Stimulated activated CD4-positive, alpha-beta T cell treated with anti-CD3 and anti-CD28 coated beads, Interleukin-1b, Interleukin-23, amount 100 ng/mL, for 48 hours (primary cell): ENCODE results near the gene TRIM10.
"Not testable (repeated sequence)": the region's sequence is repeated elsewhere in the genome, so short reads cannot be mapped to it uniquely, and the experiment has no call there.

Experiments
- DNase-seq: peaks from one replicate; pipeline ENCODE4 v3.0.0-alpha.2; 2020

Gene TRIM10

GRCh38 chr6:30171677-30172471, 10.9 kb upstream of the TRIM10 start:
- no peak for DNase-seq

- DNase-seq, result no peak
Observed at GRCh38 chr6:30169658-30170614, 8.9 kb upstream of the TRIM10 start.

- no peak for DNase-seq
Observed at GRCh38 chr6:30168741-30169140, 7.7 kb upstream of the TRIM10 start.

GRCh38 chr6:30167101-30167500, 6.1 kb upstream of the TRIM10 start:
- no peak for DNase-seq

DNA sequence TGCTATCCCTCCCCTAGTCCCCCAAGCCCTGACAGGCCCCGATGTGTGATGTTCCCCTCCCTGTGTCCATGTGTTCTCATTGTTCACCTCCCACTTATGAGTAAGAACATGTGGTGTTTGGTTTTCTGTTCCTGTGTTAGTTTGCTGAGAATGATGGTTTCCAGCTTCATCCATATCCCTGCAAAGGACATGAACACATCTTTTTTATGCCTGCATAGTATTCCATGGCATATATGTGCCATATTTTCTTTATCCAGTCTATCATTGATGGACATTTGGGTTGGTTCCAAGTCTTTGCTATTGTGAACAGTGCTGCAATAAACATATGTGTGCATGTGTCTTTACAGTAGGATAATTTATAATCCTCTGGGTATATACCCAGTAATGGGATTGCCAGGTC, 4.2 kb upstream of the TRIM10 start:
- DNase-seq, result not testable (repeated sequence)

GRCh38 chr6:30164714-30165113, 3.7 kb upstream of the TRIM10 start:
- no peak for DNase-seq

- no peak for DNase-seq
Observed at GRCh38 chr6:30163918-30164654, 3.1 kb upstream of the TRIM10 start.

GRCh38 chr6:30163090-30163917, 2.3 kb upstream of the TRIM10 start, which contains the start of gene TRIM15:
TSS of gene TRIM15 (plus strand) at chr6:30163546. CDS start at chr6:30163685, 139 bp downstream.
- peak; percentile 68 for DNase-seq

DNA sequence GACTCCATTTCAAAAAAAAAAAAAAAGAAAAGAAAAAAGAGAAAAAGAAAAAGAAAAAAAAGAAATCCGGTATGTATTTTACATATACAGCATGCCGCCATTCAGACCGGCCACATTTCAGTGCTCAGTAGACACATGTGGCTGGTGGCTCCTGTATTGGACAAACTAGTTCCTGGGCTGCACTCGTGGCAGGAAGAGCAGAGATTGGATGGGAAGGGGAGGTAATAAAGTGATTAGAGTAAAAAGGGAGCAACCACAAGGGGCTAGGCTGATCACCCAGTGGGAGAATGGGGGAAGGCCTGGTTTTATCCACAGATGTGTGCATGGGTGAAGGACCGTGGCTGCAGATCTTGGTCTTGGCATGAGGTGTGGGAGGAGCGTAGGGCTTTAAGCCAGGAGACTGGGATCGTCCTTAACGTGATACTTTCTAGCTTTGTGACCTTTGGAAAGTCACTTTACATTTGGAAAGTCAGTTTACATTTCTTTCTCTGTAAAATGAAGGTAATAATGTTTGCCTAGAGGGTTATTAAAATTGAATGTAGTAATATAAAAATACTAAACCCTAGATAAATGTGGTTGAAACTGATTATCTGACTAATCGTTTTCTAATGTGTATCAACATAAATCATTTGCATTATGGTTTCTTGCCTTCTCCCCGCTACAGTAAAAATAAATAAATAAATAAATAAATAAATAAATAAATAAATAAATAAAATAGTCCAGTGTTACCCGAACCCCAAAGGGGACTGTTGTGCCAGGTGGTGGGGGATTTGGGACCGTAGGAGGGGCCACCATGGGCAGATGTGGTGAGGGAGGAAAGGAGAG, 1.5 kb upstream of the TRIM10 start:
- DNase-seq, result no peak

- DNase-seq, result no peak
Observed at GRCh38 chr6:30160008-30160784, 815 bp downstream of the TRIM10 start.

- DNase-seq, result peak; percentile 65
Observed at GRCh38 chr6:30158475-30159040, 2.5 kb downstream of the TRIM10 start.

GRCh38 chr6:30157999-30158398, 3.0 kb downstream of the TRIM10 start:
- DNase-seq, result no peak

GRCh38 chr6:30157581-30157980, 3.4 kb downstream of the TRIM10 start:
- DNase-seq, result no peak

DNA sequence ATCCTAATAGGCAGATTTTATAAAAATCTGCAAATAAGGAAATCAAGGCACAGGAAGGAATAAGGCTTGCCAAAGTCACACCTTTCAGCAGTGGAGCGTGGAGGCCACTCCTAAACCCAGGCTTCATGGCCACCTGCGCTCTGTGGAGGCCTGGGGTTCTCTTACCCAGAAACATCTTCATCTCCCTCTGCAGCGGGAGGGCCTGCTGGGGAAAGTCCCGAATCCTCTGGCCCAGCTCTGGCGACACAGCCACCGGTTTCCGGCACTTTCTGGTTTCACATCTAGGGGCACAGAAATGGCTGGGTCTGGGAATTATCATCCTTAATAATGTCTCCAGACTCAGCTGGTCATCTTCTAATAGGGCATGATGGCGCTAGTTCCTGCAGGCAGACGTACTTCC, 4.2 kb downstream of the TRIM10 start:
- no peak for DNase-seq

DNA sequence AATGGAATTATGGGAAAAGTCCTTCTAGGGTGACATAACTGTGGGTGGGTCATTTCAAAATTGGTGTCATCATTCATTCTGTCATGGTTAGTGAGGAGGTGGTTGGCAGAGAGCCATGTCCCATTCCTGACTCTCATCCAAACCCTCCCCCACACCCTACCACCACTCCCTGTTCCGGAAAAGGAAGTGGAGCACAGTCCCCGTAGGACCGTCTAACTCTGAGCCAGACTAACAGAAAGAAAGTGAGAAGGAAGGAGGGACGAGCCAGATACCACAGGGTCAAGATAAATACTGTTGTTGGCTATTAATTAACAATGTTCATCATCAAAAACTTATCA, 4.8 kb downstream of the TRIM10 start:
- DNase-seq, result no peak

GRCh38 chr6:30155520-30156261, 5.3 kb downstream of the TRIM10 start:
- DNase-seq, result no peak

DNA sequence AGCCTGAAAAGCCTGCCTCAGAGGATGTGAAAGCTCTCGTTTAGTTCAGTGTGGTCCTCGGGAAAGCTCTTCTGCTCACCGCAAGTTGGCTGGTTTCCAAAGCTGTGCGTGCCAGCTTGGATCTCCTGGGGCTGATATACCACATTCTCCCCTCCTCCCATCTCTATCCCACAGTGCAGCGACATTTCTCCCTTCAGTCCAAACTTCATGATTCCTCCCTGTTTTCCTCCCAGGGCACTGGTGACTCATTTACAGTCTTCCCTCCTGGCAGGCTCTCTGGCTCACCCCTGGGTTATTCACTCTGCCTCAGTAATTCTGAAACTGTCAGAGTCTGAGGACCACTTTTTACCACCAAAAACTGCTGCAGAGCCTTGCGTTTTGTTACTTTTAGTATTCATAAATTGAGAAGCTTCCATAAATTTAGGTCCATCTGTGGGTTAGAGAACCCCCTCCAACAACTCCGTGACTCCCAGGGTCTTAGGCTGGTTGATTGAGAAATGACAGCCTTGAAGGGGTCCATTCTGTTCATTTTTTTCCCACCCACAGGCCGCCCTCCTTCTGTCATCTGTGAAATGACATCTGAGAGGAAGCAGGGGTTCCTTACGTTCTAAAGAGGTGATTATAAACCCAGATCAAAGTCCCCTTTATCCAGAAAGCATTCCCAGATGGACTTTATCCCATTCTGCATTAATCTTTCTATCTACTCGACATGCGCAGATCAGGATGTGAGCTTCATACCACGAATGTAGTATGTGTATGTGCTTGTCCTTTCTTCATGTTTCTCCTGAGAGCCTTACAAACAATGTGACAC, 6.1 kb downstream of the TRIM10 start:
- no peak for DNase-seq

DNA sequence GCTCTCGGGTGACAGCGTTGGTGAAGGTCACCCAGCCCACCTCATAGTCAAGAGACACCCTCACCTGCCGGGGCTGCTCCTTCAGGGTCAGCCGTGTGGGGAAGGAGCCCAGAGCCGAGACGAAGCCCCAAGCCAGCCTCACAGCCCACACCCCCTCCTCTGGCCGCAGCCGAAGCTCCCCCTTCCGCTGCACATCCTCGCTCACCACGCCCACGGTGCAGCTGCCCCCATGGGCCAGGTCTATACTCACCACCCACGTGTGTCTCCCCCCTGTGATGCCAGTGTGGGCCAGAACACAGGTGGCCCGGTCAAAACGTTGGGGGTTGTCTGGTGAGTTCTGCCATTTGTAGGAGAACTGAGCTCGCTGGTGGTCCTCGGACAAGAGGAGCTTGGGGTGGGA, 7.0 kb downstream of the TRIM10 start:
- DNase-seq, result no peak
